HL-60 (cell line): ENCODE data around the gene TTC28.

ENCODE experiments used
- GABPA ChIP-seq: IDR thresholded peaks from 2 replicates; pipeline ENCODE4 v1.6.1; 2012; ENCODE audit warnings: low read depth
- POLR2AphosphoS5 ChIP-seq: IDR thresholded peaks from 2 replicates; pipeline ENCODE4 v1.6.1; 2012; ENCODE audit warnings: low read depth
- SPI1 ChIP-seq: IDR thresholded peaks from 2 replicates; pipeline ENCODE4 v1.6.1; 2012; ENCODE audit warnings: low read depth, mild to moderate bottlenecking, borderline replicate concordance
- TF ChIP-seq, protein P1 (sequence below): IDR thresholded peaks from 2 replicates; pipeline ENCODE4 v1.6.1; 2012; ENCODE audit warnings: low read depth; ENCODE audit not compliant: insufficient replicate concordance
- TF ChIP-seq, protein P2 (sequence below): IDR thresholded peaks from one replicate; pipeline ENCODE4 v1.5.1; 2011; ENCODE audit warnings: low read length, control low read depth, inconsistent platforms; ENCODE audit not compliant: insufficient read depth

DNA sequence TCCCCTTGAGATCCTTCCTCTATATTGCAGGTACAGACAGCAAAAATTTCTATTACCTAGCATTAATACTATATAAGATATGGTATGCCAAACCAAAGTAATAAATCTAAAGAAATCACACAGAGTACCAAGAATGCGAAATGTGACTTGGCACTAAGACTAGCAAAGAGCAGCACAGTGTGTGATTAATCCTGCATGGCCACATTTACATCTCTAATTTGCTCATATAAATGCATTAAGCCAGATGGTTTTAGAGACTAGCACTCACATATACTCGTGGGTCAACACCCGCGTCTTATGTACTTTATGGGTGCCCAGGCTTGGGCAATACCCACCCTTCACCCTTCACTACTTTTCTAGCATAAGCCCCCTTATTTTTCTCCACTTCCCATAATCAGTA, 213.2 kb downstream of the TTC28 start:
- TF ChIP-seq, protein P1, sequence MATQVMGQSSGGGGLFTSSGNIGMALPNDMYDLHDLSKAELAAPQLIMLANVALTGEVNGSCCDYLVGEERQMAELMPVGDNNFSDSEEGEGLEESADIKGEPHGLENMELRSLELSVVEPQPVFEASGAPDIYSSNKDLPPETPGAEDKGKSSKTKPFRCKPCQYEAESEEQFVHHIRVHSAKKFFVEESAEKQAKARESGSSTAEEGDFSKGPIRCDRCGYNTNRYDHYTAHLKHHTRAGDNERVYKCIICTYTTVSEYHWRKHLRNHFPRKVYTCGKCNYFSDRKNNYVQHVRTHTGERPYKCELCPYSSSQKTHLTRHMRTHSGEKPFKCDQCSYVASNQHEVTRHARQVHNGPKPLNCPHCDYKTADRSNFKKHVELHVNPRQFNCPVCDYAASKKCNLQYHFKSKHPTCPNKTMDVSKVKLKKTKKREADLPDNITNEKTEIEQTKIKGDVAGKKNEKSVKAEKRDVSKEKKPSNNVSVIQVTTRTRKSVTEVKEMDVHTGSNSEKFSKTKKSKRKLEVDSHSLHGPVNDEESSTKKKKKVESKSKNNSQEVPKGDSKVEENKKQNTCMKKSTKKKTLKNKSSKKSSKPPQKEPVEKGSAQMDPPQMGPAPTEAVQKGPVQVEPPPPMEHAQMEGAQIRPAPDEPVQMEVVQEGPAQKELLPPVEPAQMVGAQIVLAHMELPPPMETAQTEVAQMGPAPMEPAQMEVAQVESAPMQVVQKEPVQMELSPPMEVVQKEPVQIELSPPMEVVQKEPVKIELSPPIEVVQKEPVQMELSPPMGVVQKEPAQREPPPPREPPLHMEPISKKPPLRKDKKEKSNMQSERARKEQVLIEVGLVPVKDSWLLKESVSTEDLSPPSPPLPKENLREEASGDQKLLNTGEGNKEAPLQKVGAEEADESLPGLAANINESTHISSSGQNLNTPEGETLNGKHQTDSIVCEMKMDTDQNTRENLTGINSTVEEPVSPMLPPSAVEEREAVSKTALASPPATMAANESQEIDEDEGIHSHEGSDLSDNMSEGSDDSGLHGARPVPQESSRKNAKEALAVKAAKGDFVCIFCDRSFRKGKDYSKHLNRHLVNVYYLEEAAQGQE: no peak
- TF ChIP-seq, protein P2, sequence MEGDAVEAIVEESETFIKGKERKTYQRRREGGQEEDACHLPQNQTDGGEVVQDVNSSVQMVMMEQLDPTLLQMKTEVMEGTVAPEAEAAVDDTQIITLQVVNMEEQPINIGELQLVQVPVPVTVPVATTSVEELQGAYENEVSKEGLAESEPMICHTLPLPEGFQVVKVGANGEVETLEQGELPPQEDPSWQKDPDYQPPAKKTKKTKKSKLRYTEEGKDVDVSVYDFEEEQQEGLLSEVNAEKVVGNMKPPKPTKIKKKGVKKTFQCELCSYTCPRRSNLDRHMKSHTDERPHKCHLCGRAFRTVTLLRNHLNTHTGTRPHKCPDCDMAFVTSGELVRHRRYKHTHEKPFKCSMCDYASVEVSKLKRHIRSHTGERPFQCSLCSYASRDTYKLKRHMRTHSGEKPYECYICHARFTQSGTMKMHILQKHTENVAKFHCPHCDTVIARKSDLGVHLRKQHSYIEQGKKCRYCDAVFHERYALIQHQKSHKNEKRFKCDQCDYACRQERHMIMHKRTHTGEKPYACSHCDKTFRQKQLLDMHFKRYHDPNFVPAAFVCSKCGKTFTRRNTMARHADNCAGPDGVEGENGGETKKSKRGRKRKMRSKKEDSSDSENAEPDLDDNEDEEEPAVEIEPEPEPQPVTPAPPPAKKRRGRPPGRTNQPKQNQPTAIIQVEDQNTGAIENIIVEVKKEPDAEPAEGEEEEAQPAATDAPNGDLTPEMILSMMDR: no peak
- TF ChIP-seq POLR2AphosphoS5: no peak
- TF ChIP-seq GABPA: no peak
- no peak for TF ChIP-seq SPI1
